Head of caudate nucleus (tissue), 42 donors: ENCODE data around the gene PRAMEF5.
A peak's percentile ranks its signal among the peaks of the same experiment; 100 is the strongest.
"Not testable (repeated sequence)": the region's sequence is repeated elsewhere in the genome, so short reads cannot be mapped to it uniquely, and the experiment has no call there.

Source experiments
- DNase-seq, 42 donors: peaks; one replicate each; pipeline versions ENCODE4 v3.0.0 to v3.0.0-alpha.2; 2020 to 2021; ENCODE audit warnings: mixed read lengths in 7 of 42
- intact Hi-C: fragments of 100-400 bp; cut with DNase I; formaldehyde crosslinking; loops from one replicate; pipeline ENCODE4 v1.15.0; 2022

The PRAMEF5 gene

GRCh38 chr1:13245841-13246553 lies 8.0 kb upstream of the PRAMEF5 start:
- intact Hi-C loops: not testable (repeated sequence)
- DNase-seq: peak in 2 of 42 donors; percentile 5 to 18

- intact Hi-C loops: not testable (repeated sequence)
- peak in 1 of 42 donors; percentile 23 for DNase-seq
These were observed 7.5 kb upstream of the PRAMEF5 start for GRCh38 chr1:13246554-13246871.

- DNase-seq: peak in 1 of 42 donors; percentile 19
- intact Hi-C loops: not testable (repeated sequence)
These were observed 6.9 kb upstream of the PRAMEF5 start for GRCh38 chr1:13247122-13247521.

- intact Hi-C loops, DNase-seq: not testable (repeated sequence)
These were observed 11.1 kb downstream of the PRAMEF5 start for GRCh38 chr1:13265124-13265523.

- DNase-seq, intact Hi-C loops: not testable (repeated sequence)
These were observed 23.0 kb downstream of the PRAMEF5 start for GRCh38 chr1:13277016-13277415.

GRCh38 chr1:13279617-13280016 lies 25.6 kb downstream of the PRAMEF5 start:
- intact Hi-C loops, DNase-seq: not testable (repeated sequence)

GRCh38 chr1:13285037-13285436 lies 31.0 kb downstream of the PRAMEF5 start, which contains the start of gene PRAMEF8:
TSS of gene PRAMEF8 (minus strand) at chr1:13285137. CDS start at chr1:13284091, 1,046 bp downstream.
- DNase-seq, intact Hi-C loops: not testable (repeated sequence)

- DNase-seq, intact Hi-C loops: not testable (repeated sequence)
These were observed 35.0 kb downstream of the PRAMEF5 start for GRCh38 chr1:13289030-13289429.

GRCh38 chr1:13297216-13297931 lies 43.4 kb downstream of the PRAMEF5 start:
- DNase-seq, intact Hi-C loops: not testable (repeated sequence)

- intact Hi-C loops, DNase-seq: not testable (repeated sequence)
These were observed 44.7 kb downstream of the PRAMEF5 start for GRCh38 chr1:13298699-13299098.

- intact Hi-C loops, DNase-seq: not testable (repeated sequence)
These were observed 48.2 kb downstream of the PRAMEF5 start for GRCh38 chr1:13302197-13302596.

- intact Hi-C loops, DNase-seq: not testable (repeated sequence)
These were observed 49.2 kb downstream of the PRAMEF5 start, which contains the start of gene PRAMEF33 for GRCh38 chr1:13303239-13303638. TSS of gene PRAMEF33 (plus strand) at chr1:13303539. CDS start at chr1:13305955, 2,416 bp downstream.
